IMR-90 (cell line): ENCODE results near the gene MTUS2. TPM values are rescaled to one million over a fixed set of nuclear protein-coding genes. Genes with fewer than 3 reads are reported as not detected.

Experiments
- ATAC-seq: fragments of 200-7000 bp; cut with Tn5 transposase; 2 replicates; pipeline ENCODE4 v1.9.1; 2020; ENCODE audit warnings: low read depth, mild to moderate bottlenecking, moderate library complexity
- BruUV-seq: library from RNA; stranded (reverse); fragments of 400-500 nt; replicated peaks from 2 replicates; lab custom pipeline; 2021; lab: Mats Ljungman, UMichigan
- CTCF ChIA-PET: fragments of 300-600 bp; formaldehyde crosslinking; extraction: SDS; loops from one replicate; lab custom pipeline; 2021; ENCODE audit warnings: antibody characterized with exemption; lab: Yijun Ruan, JAX
- POLR2A ChIA-PET: fragments of 300-600 bp; sonication (Branson Sonifier 250); formaldehyde crosslinking; loops from one replicate; lab custom pipeline; 2022; ENCODE audit warnings: antibody characterized with exemption; ENCODE audit not compliant: unreplicated experiment; lab: Charles Lee
- DNase-seq: peaks from one replicate; pipeline ENCODE4 v3.0.0; 2013
- H2AFZ ChIP-seq: replicated peaks from 2 replicates; pipeline ENCODE3; 2013; ENCODE audit warnings: low read length, mild to moderate bottlenecking; ENCODE audit not compliant: poor library complexity
- H2AK5ac ChIP-seq: 2 replicates; pipeline ENCODE4 v1.6.1; 2013; ENCODE audit warnings: low read depth, low read length, inconsistent platforms
- H2AK9ac ChIP-seq: replicated peaks from 2 replicates; pipeline ENCODE3; 2013; ENCODE audit warnings: mild to moderate bottlenecking, low read depth, low read length, moderate library complexity; ENCODE audit not compliant: poor library complexity
- H2BK120ac ChIP-seq: 2 replicates; pipeline ENCODE4 v1.6.1; 2013; ENCODE audit warnings: low read depth, low read length, inconsistent platforms
- H2BK15ac ChIP-seq: 3 replicates; pipeline ENCODE4 v1.6.1; 2013; ENCODE audit warnings: low read depth, low read length, inconsistent platforms
- H2BK20ac ChIP-seq: 2 replicates; pipeline ENCODE4 v1.6.1; 2013; ENCODE audit warnings: low read depth, mild to moderate bottlenecking, inconsistent platforms, low read length, moderate library complexity
- H2BK5ac ChIP-seq: 2 replicates; pipeline ENCODE4 v1.6.1; 2013; ENCODE audit warnings: mild to moderate bottlenecking, low read depth, low read length, inconsistent platforms; ENCODE audit not compliant: poor library complexity, severe bottlenecking
- H3K14ac ChIP-seq: replicated peaks from 2 replicates; pipeline ENCODE4 v1.6.1; 2013; ENCODE audit warnings: low read depth, low read length, inconsistent platforms
- H3K18ac ChIP-seq: 2 replicates; pipeline ENCODE4 v1.6.1; 2013; ENCODE audit warnings: low read depth, low read length, control low read depth
- H3K23ac ChIP-seq: 2 replicates; pipeline ENCODE4 v1.6.1; 2013; ENCODE audit warnings: low read depth, low read length, inconsistent platforms
- H3K27ac ChIP-seq: 2 replicates; pipeline ENCODE4 v1.5.1; 2013; ENCODE audit warnings: mild to moderate bottlenecking, control low read depth, low read length; ENCODE audit not compliant: insufficient read depth
- H3K27me3 ChIP-seq: 2 replicates; pipeline ENCODE4 v1.6.1; 2013; ENCODE audit warnings: low read length; ENCODE audit not compliant: control insufficient read depth, insufficient read depth
- H3K36me3 ChIP-seq: 2 replicates; pipeline ENCODE4 v1.6.1; 2013; ENCODE audit warnings: low read length, mixed read lengths; ENCODE audit not compliant: control insufficient read depth, insufficient read depth
- H3K4ac ChIP-seq: 2 replicates; pipeline ENCODE4 v1.6.1; 2013; ENCODE audit warnings: low read depth, low read length, inconsistent platforms
- H3K4me1 ChIP-seq: 2 replicates; pipeline ENCODE4 v1.6.1; 2013; ENCODE audit warnings: low read length, mixed read lengths; ENCODE audit not compliant: control insufficient read depth, insufficient read depth
- H3K4me2 ChIP-seq: 2 replicates; pipeline ENCODE4 v1.6.1; 2013; ENCODE audit warnings: low read depth, mild to moderate bottlenecking, control low read depth, low read length, moderate library complexity
- H3K4me3 ChIP-seq: 2 replicates; pipeline ENCODE4 v1.5.1; 2013; ENCODE audit warnings: low read depth, mild to moderate bottlenecking, control low read depth, low read length, moderate library complexity; ENCODE audit not compliant: insufficient read depth
- H3K56ac ChIP-seq: 2 replicates; pipeline ENCODE4 v1.6.1; 2013; ENCODE audit warnings: low read length, inconsistent platforms; ENCODE audit not compliant: insufficient read depth; ENCODE audit errors: extremely low read depth
- H3K79me1 ChIP-seq, 2 experiments: 2 replicates each; pipeline ENCODE4 v1.6.1; 2013; ENCODE audit warnings: low read length in 2 of 2, inconsistent platforms in 1 of 2, low read depth in 1 of 2
- H3K9ac ChIP-seq: 2 replicates; pipeline ENCODE4 v1.6.1; 2013; ENCODE audit warnings: low read depth, low read length, control low read depth
- H3K9me1 ChIP-seq: 2 replicates; pipeline ENCODE4 v1.6.1; 2013; ENCODE audit warnings: low read length, inconsistent platforms; ENCODE audit not compliant: insufficient read depth
- H3K9me3 ChIP-seq: 2 replicates; pipeline ENCODE4 v1.6.1; 2013; ENCODE audit warnings: low read length; ENCODE audit not compliant: control insufficient read depth, insufficient read depth
- H4K20me1 ChIP-seq: 2 replicates; pipeline ENCODE4 v1.6.1; 2013; ENCODE audit warnings: low read length, inconsistent platforms; ENCODE audit not compliant: insufficient read depth
- H4K5ac ChIP-seq: 2 replicates; pipeline ENCODE4 v1.6.1; 2013; ENCODE audit warnings: mild to moderate bottlenecking, low read depth, low read length, control low read depth
- H4K8ac ChIP-seq, 2 experiments: 2 replicates each; pipeline ENCODE4 v1.6.1; 2013; ENCODE audit warnings: low read depth in 2 of 2, low read length in 2 of 2, control low read depth in 1 of 2, inconsistent platforms in 1 of 2
- H4K91ac ChIP-seq: 2 replicates; pipeline ENCODE4 v1.6.1; 2013; ENCODE audit warnings: low read depth, low read length, inconsistent platforms; ENCODE audit not compliant: insufficient read depth
- BHLHE40 ChIP-seq: fragments of 150-350 bp; IDR thresholded peaks from 2 replicates; pipeline ENCODE4 v1.6.1; 2016; ENCODE audit warnings: mild to moderate bottlenecking, low read depth, low read length
- CHD1 ChIP-seq: IDR thresholded peaks from 2 replicates; pipeline ENCODE4 v1.6.1; 2012; ENCODE audit warnings: low read depth, low read length, improper control_type of control experiment
- MAFK ChIP-seq: IDR thresholded peaks from 2 replicates; pipeline ENCODE4 v1.6.1; 2012; ENCODE audit warnings: low read depth, low read length, improper control_type of control experiment
- MAZ ChIP-seq: IDR thresholded peaks from 2 replicates; pipeline ENCODE4 v1.6.1; 2012; ENCODE audit warnings: low read depth, mild to moderate bottlenecking, low read length, improper control_type of control experiment, moderate library complexity, borderline replicate concordance
- MXI1 ChIP-seq: IDR thresholded peaks from 2 replicates; pipeline ENCODE4 v1.6.1; 2012; ENCODE audit warnings: low read depth, mild to moderate bottlenecking, low read length, moderate library complexity, borderline replicate concordance
- NFE2L2 ChIP-seq: fragments of 150-350 bp; IDR thresholded peaks from 2 replicates; pipeline ENCODE4 v1.6.1; 2016; ENCODE audit warnings: low read depth, mild to moderate bottlenecking, low read length
- POLR2A ChIP-seq: IDR thresholded peaks from 2 replicates; pipeline ENCODE4 v1.6.1; 2012; ENCODE audit warnings: mild to moderate bottlenecking, low read depth, low read length
- RAD21 ChIP-seq: IDR thresholded peaks from 2 replicates; pipeline ENCODE4 v1.6.1; 2012; ENCODE audit warnings: low read length, improper control_type of control experiment
- RCOR1 ChIP-seq: IDR thresholded peaks from 2 replicates; pipeline ENCODE4 v1.6.1; 2012; ENCODE audit warnings: mild to moderate bottlenecking, low read length, improper control_type of control experiment; ENCODE audit not compliant: insufficient replicate concordance
- RFX5 ChIP-seq: IDR thresholded peaks from 2 replicates; pipeline ENCODE4 v1.8.0; 2012; ENCODE audit warnings: low read depth, mild to moderate bottlenecking, low read length, moderate library complexity
- SMC3 ChIP-seq: fragments of 150-350 bp; IDR thresholded peaks from 2 replicates; pipeline ENCODE4 v1.6.1; 2016; ENCODE audit warnings: low read depth, mild to moderate bottlenecking, antibody characterized with exemption, low read length, moderate library complexity
- WGBS, 2 experiments: methylation state at CpG; one replicate each; pipeline versions ENCODE4 v1.1.5 to v1.1.7; 2013; ENCODE audit warnings: missing lambda C conversion rate in 2 of 2; ENCODE audit not compliant: insufficient read length in 1 of 2; ENCODE audit errors: extremely low coverage in 2 of 2; 5-methylcytosine and 5-hydroxymethylcytosine counted together
- dilution Hi-C: fragments of 300-500 bp; cut with HindIII; formaldehyde crosslinking; loops from one replicate; pipeline ENCODE4 v1.14.3; 2018; ENCODE audit warnings: low sequenced_read_pairs; ENCODE audit not compliant: unreplicated experiment
- in situ Hi-C: fragments of 300-500 bp; cut with MboI; formaldehyde crosslinking; loops from 3 replicates; pipeline ENCODE4 v1.14.3; 2019; ENCODE audit warnings: low sequenced_read_pairs, inconsistent platforms, mixed read lengths
- intact Hi-C: fragments of 100-400 bp; cut with micrococcal nuclease; formaldehyde crosslinking; loops from 2 replicates; pipeline ENCODE4 v1.10.0; 2022
- polyA plus RNA-seq, 3 experiments: library from polyadenylated mRNA; depleted of rRNA; stranded (reverse); fragments of >200 nt; gene quantifications; 2 replicates each; pipeline ENCODE4 v1.2.3, GENCODE V29; 2012; ENCODE audit warnings: low replicate concordance in 1 of 3
- total RNA-seq: library from RNA; depleted of rRNA; stranded (reverse); fragments of >200 nt; gene quantifications from 2 replicates; pipeline ENCODE4 v1.2.3, GENCODE V29; 2012
- TF ChIP-seq, protein P1 (sequence below): fragments of 150-350 bp; IDR thresholded peaks from 2 replicates; pipeline ENCODE4 v1.6.1; 2016; ENCODE audit warnings: low read depth, mild to moderate bottlenecking, low read length, moderate library complexity, borderline replicate concordance
- TF ChIP-seq, protein P2 (sequence below): fragments of 150-350 bp; IDR thresholded peaks from 2 replicates; pipeline ENCODE4 v1.6.1; 2017; ENCODE audit warnings: mild to moderate bottlenecking, antibody characterized with exemption, low read length, low read depth
- TF ChIP-seq, protein P3 (sequence below): conservative IDR thresholded peaks from 2 replicates; pipeline ENCODE4 v1.5.1; 2012; ENCODE audit warnings: mild to moderate bottlenecking, low read depth, low read length, improper control_type of control experiment

Gene MTUS2
- total and polyA plus RNA-seq, 2 of the 4 experiments (the other 2 are of a cell fraction): under 0.01 to 0.02 TPM

DNA sequence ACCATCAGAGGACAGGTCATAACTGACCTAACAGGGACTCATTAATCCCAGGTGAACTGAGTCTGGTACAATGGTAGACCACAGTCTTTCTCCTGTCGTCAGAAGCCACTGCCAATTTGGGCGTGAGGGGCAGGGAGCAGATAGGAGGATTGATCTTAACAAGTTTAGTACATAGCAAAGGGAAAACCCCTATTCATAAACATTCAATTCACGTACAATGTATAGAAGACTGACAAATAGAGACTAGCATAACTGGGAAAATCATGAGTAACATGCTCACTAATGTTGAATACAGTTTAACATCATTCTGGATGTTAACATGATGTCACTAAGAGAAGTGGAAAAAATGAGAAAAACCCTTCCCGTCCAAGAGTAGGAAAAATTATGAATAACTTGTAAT is 721.3 kb downstream of the MTUS2 start:
- ATAC-seq: no peak
- in situ Hi-C loops: no loop called here
- H3K36me3 ChIP-seq: peaks cover 8% of the 10 kb centered on the region
- CTCF ChIA-PET: no interaction called here
- no peak overlapping the region for H3K4me2 ChIP-seq
- dilution Hi-C loops: no loop called here
- H4K5ac ChIP-seq: no peak overlapping the region
- no peak overlapping the region for H4K91ac ChIP-seq
- DNase-seq: no peak
- H3K18ac ChIP-seq: no peak overlapping the region
- H2AK5ac ChIP-seq: no peak overlapping the region
- WGBS, 2 experiments: no CpG with 5 or more reads among the region's 4 CpGs
- intact Hi-C loops: no loop called here
- no peak overlapping the region for H2AK9ac ChIP-seq
- H3K4ac ChIP-seq: no peak overlapping the region
- no peak overlapping the region for H3K56ac ChIP-seq
- H3K4me1 ChIP-seq: peaks cover 4% of the 10 kb centered on the region; the same call in 1 of the 2 replicates
- H3K9me1 ChIP-seq: peaks cover 24% of the 10 kb centered on the region
- H2BK5ac ChIP-seq: no peak overlapping the region
- no peak overlapping the region for H3K23ac ChIP-seq
- peaks cover 53 to 90% of the 10 kb centered on the region in 2 experiments for H3K79me1 ChIP-seq
- H2BK20ac ChIP-seq: no peak overlapping the region
- H3K4me3 ChIP-seq: no peak overlapping the region
- no peak overlapping the region for H3K27ac ChIP-seq
- no peak overlapping the region for H4K8ac ChIP-seq
- no peak overlapping the region for H3K9ac ChIP-seq
- peaks cover 75% of the 10 kb centered on the region for H4K20me1 ChIP-seq
- no TSS peak for BruUV-seq
- POLR2A ChIA-PET: no interaction called here
- no peak overlapping the region for H2BK120ac ChIP-seq
- H2BK15ac ChIP-seq: no peak overlapping the region
- H3K14ac ChIP-seq: no peak overlapping the region
- no peak overlapping the region for H2AFZ ChIP-seq
- TF ChIP-seq POLR2A (no peak), RCOR1 (no peak), MAFK (no peak), CHD1 (no peak), RFX5 (no peak), NFE2L2 (no peak), MAZ (no peak), MXI1 (no peak), BHLHE40 (no peak), RAD21 (no peak), SMC3 (no peak)
- TF ChIP-seq, protein P1, sequence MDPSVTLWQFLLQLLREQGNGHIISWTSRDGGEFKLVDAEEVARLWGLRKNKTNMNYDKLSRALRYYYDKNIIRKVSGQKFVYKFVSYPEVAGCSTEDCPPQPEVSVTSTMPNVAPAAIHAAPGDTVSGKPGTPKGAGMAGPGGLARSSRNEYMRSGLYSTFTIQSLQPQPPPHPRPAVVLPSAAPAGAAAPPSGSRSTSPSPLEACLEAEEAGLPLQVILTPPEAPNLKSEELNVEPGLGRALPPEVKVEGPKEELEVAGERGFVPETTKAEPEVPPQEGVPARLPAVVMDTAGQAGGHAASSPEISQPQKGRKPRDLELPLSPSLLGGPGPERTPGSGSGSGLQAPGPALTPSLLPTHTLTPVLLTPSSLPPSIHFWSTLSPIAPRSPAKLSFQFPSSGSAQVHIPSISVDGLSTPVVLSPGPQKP: no peak
- TF ChIP-seq, protein P2, sequence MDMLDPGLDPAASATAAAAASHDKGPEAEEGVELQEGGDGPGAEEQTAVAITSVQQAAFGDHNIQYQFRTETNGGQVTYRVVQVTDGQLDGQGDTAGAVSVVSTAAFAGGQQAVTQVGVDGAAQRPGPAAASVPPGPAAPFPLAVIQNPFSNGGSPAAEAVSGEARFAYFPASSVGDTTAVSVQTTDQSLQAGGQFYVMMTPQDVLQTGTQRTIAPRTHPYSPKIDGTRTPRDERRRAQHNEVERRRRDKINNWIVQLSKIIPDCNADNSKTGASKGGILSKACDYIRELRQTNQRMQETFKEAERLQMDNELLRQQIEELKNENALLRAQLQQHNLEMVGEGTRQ: no peak
- TF ChIP-seq, protein P3, sequence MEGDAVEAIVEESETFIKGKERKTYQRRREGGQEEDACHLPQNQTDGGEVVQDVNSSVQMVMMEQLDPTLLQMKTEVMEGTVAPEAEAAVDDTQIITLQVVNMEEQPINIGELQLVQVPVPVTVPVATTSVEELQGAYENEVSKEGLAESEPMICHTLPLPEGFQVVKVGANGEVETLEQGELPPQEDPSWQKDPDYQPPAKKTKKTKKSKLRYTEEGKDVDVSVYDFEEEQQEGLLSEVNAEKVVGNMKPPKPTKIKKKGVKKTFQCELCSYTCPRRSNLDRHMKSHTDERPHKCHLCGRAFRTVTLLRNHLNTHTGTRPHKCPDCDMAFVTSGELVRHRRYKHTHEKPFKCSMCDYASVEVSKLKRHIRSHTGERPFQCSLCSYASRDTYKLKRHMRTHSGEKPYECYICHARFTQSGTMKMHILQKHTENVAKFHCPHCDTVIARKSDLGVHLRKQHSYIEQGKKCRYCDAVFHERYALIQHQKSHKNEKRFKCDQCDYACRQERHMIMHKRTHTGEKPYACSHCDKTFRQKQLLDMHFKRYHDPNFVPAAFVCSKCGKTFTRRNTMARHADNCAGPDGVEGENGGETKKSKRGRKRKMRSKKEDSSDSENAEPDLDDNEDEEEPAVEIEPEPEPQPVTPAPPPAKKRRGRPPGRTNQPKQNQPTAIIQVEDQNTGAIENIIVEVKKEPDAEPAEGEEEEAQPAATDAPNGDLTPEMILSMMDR: no peak
- no peaks in the 10 kb centered on the region for H3K9me3 ChIP-seq
- H3K27me3 ChIP-seq: no peaks in the 10 kb centered on the region
